Bone marrow (tissue), 2 donors: Measurements from ENCODE around the gene NRROS.
"Not testable (repeated sequence)": the region's sequence is repeated elsewhere in the genome, so short reads cannot be mapped to it uniquely, and the experiment has no call there.

ENCODE experiments used
- DNase-seq, 2 donors: peaks; one replicate each; lab custom pipeline; 2025; lab: John Stamatoyannopoulos, UW

Gene NRROS

DNA sequence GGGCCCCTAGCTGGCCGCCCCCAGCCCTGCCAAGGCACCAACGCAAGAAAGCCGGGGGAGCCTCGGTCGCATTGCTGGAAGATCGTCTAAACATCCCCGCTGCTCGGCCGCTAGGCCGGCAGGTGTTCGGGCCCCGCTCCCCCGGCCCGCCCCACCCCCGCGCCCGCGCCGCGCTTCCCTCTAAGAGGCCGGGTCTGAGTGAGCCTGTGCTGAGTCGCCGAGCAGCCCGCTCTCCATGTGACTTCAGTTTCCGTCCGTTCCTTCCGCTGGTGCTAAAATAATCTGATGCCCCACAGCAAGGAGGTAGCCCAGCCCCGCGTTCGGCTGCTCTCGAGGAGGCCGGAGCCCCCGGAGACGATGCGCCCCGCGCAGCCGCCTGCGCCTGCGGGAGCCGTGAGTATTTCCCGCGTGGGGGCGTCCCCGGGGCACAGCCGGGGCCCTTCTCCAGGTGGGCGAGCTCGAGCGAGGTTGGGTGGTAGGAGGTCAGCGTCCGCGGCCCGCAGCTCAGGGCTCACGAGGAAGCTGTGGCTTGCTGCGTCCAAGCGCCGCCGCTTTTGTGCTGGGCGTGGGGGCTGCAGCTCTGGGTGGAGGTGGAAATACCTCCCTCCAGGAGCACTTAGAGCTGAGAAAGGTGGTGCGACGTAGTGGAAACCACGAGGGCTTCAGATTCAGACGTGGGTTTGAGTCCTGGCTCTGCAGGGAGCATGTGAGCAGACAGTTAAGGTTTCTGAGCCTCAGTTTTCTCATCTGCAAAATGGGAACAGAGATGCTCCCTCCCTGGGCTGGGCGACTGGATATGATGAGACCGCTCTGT lies at the start of gene NRROS:
TSS of gene NRROS (plus strand) at position 212 of the 814 bp plus-strand sequence. CDS start 14,846 bp downstream, outside the sequence.
- DNase-seq: peak; percentile 53 to 86

DNA sequence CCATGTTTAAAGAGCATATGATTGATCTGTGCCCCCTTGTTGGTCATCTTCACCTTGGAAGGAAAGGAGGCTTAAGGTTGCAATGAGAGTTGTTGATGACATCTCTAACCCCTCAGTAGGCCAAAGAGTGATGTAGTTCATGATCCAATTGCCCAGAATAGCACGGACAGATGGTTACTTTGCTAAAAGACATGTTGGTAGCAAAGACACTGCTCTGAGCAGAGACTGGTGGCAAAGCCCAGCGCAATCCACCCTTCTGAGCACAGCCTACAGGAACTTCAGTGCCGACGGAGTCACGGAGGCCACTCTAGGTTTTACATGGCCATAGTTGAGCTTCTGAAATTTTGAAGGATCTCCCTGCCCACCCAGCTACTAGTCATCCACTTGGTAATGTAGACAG lies 49.2 kb upstream of the NRROS start:
- DNase-seq: no peak

DNA sequence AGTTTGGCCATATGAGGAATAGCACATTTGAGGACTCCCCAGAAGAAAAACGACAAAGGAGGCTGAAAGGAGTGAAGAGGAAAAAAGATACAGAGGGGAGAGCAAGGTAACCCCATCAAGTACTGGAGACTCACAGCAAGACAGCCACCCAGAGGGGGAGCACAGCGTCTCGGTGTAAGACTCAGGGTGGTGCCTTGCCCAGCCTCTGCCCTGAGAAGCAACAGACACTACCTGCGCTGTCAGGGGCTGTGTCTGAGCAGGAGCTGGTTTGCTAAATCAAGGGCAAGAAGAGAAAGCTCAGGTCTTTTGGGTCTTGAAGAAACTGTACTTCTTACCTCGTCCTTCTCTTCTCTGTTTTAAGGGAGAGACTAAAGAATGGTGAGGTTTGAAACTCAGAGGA lies 43.1 kb upstream of the NRROS start:
- no peak for DNase-seq

DNA sequence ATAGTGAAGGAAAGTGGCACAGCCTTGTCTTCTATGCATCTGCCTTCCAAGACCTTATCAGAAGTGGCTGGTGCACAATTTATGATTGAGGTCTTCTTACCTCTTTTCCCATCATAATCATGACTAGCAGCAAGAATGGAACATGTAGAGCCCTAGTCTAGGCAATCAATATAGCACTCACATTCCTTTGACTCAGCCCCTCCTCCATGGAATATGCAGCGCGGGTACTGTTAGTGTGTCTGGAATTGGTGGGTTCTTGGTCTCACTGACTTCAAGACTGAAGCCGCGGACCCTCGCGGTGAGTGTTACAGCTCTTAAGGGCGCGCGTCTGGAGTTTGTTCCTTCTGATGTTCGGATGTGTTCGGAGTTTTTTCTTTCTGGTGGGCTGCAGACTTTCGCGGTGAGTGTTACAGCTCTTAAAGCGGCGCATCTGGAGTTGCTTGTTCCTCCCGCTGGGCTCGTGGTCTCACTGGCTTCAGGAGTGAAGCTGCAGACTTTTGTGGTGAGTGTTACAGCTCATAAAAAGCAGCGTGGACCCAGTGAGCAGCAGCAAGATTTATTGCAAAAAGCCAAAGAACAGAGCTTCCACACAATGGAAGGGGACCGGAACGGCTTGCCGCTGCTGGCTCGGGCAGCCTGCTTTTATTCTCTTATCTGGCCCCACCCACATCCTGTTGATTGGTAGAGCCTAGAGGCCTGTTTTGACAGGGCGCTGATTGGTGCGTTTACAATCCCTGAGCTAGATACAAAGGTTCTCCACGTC lies 41.3 kb upstream of the NRROS start:
- not testable (repeated sequence) for DNase-seq

DNA sequence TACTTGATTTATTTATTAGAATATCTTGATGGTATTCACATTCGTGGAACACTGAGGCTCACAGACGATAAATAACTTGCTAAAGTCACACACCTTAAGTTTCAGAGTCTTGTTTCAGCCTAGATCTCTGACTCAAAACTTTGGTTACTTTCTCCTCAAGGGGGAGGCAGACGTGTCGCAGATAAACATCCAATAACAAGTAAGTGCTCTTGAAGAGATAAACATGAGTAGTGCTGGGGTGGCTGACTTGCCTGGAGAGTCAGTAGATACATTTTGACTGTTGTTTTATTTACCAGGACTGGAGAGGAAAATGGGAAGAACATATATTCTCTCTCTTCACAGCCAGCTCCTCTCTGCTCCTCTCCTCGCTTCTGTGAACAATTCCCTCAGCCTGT lies 39.8 kb upstream of the NRROS start:
- no peak for DNase-seq

DNA sequence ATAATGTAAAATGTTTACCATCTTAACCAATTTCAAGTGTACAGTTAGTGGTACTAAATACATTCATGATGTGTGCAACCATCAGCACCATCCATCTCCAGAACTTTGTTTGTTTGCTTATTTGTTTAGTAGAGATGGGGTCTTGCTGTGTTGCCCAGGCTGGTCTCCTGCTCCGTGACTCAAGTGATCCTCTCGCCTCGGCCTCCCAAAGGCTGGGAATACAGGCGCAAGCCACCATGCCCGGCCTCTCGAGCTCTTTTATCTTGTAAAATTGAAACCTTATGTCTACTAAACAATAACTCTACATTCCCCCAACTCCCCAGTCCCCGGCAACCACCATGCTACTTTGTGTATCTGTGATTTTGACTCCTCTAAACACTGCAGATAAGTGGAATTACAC lies 39.1 kb upstream of the NRROS start:
- no peak for DNase-seq

DNA sequence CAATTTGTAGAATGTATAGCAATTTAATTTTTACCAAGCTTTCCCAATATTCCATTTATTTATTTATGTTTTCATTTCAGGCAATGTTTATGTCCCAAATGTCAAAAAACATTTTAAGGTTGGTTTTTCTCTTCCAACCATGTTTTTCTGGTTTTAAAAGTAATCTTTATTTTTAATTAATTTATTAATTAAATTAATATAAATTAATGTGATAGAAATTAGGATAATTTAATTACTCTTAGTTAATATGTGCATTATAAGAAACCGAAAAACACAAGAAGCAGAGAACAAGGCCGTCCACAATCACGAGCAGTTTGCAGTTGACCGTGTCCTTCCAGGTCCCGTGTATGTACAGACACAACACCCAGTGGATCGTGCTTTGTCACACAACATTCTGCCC lies 36.8 kb upstream of the NRROS start:
- no peak for DNase-seq

DNA sequence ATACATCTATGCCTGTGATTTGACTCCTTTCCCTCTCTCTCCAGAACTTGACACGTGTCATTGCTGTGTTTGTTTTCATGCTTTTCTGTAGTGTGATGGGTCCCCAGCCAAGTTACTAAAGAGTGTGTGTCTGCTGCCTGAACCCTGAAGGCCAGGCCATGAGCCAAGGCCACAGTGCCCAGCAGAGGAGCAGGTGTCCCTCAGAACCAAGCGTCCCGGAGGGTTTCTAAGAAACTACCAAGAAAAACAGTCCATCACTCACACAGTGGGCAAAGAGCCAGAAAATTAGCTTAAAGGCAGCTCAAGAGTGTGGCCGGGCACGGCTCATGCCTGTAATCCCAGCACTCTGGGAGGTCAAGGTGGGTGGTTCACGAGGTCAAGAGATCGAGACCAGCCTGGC lies 35.8 kb upstream of the NRROS start:
- DNase-seq: no peak

DNA sequence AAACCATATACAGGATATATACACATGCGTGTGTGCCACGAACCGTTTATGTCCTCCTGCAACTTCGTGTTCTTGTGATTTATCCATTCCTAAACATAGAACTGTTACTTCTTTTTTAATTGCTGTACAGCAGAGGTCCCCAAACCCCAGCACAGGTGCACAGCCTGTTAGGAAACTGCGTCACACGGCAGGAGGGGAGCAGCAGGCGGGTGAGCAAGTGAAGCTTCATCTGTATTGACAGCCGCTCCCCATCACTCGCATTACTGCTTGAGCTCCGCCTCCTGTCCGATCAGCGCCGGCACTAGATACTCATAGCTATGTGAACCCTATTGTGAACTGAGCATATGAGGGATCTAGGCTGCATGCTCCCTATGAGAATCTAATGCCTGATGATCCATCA lies 34.9 kb upstream of the NRROS start:
- no peak for DNase-seq

DNA sequence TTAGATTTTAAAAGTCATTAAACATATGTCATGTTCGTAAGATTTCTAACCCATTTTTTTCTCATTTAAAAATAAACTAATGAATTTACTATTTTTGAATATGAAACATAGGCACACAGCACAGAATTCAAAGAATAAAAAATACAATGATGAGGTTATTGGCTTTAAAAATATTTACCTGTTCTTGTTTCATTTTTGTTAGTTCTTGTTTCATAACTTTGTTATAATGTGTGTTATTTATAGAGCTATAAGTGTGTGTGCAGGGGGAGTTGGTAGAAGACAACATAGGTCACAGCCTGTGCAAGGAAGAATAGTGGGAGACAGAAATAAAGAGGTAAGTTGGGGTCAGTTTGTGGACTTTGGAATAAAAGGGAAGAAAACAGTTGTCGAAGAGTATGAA lies 30.8 kb upstream of the NRROS start:
- DNase-seq: no peak

DNA sequence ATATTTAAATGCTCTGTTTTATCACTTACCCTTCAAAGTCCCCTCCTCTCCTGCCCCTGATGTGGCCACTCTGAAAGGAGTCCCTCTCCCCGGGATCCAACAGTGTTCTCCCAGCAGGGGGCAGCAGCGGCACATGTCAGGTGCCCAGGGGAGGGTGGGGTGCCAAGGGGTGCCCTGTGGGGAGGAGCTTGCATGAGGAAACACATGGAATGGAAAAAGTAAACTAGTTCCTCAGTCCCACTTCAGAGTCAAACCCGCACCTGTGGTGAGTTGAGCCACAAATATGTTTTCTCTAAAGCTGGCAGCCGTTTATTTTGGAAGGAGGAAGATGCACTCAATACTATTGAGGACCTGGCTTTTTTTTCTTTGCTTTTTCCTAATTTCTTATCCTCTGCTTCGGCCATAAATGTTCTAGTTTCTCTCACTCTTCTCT lies 30.1 kb upstream of the NRROS start:
- DNase-seq: peak; percentile 88 to 92

DNA sequence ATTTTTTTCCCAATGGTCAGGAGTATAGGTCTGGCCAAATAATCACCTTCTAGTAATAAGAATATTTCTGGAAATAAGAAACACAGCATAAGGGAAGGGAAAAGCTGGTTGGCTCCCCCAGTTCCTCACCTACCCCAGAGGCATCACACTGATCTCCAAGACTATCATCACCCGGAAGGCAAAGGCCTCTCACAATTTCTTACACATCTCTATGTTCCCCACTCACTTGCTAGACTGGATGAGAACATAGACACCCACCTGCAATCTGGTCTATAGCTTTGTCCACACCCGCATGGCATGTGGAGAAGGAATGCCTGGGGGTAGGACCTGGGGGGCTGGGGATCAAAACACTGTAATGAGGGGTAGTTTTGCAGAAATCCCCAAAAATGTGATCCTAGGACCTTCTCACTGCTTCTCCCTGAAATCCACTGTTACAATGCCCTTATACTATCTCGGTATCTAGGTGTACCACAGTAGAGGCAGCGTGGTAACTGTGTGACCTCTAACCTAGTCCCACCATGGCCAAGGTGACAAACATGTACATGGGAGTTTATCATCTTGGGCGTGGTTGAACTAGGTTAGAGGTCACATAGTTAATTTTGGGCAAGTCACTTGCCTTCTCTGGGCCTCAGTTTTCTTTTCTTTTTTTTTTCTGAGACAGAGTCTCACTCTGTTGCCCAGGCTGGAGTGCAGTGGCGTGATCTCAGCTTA lies 29.5 kb upstream of the NRROS start:
- no peak for DNase-seq

DNA sequence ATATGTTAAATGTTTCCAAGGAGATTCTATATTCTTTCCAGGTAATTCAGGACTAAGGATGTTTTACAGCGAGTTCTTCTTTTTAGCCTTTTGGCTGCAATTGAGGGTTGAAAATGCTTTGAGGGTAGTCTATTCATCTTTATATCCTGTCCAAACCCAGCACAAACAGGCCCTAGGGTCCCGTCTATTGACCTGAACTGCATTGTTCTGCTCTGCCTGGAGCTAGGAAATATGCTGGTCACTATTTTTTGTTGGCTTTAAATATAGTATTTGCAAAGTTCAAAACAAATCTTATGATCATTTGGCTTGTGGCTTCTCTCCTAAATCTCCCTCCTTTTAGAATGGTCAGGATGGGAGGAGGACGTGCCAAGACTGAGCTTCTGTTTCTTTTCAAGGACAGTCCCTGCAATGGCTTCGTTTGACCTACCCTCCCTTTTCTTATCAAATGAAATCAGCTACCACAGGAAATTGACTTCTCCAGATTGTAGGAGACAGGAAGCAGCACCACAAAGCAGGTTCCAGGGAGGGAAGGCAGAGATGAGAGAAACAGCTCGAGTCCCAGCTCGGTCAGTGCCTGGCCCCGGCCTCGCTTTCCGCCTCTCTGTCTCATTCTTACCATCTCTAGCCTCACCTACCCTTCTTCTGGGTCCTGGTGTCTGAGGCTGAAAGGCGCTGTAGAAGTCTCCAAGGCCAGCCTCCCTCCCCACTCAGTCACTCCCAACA lies 27.6 kb upstream of the NRROS start:
- DNase-seq: peak in 1 of 2 donors; percentile 48

DNA sequence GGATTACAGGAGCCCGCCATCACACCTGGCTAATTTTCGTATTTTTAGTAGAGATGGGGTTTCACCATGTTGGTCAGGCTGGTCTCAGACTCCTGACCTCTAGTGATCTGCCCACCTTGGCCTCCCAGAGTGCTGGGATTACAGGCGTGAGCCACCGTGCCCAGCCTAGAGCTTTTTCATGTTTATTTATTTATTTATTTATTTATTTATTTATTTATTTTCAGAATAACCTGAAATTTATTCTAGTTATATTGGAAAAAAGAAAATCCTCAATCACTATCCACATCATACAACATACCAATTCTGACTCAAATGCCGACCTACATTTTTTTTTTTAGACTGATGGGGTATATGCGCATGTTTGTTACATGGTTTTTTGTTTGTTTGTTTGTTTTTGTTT lies 24.3 kb upstream of the NRROS start:
- DNase-seq: not testable (repeated sequence)

DNA sequence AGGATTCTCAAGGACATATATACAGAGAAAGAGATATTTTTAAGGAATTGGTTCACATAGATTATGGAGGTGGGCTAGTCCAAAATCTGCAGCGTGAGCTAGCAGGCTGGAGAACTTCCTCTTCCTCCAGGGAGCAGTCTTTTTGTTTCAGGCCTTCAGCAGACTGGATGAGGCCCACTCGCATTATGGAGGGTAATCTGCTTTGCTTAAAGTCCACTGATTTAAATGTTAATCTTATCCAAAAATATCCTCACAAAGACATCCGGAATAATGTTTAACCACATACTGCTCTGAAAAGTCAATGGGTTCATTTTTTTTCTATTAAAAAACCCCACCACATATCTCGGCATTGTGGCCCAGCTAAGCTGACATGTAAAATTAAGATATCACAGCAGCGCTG lies 22.2 kb upstream of the NRROS start:
- DNase-seq: no peak

DNA sequence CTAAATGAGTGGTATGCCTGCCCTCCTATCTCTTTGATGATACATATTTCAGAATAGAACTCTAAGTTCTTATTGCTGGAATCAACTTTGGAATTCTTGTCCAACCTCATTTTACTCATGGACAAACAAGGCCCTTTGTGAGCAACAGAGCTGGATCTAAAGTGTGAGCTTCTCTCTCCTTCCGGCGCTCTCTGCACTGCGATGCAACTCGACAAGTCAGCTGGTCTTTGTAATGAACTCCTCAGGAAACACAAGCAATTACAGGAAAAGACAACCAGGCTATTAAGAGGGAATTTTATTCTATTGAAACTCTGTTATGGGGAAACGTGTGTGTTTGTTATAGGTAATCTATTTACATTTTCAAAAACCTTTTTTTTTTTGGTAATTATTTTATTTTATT lies 20.3 kb upstream of the NRROS start:
- DNase-seq: no peak

DNA sequence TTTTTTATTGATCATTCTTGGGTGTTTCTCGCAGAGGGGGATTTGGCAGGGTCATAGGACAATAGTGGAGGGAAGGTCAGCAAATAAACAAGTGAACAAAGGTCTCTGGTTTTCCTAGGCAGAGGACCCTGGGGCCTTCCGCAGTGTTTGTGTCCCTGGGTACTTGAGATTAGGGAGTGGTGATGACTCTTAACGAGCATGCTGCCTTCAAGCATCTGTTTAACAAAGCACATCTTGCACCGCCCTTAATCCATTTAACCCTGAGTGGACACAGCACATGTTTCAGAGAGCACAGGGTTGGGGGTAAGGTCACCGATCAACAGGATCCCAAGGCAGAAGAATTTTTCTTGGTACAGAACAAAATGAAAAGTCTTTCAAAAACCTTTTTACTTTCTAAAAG lies 19.9 kb upstream of the NRROS start:
- DNase-seq: not testable (repeated sequence)

DNA sequence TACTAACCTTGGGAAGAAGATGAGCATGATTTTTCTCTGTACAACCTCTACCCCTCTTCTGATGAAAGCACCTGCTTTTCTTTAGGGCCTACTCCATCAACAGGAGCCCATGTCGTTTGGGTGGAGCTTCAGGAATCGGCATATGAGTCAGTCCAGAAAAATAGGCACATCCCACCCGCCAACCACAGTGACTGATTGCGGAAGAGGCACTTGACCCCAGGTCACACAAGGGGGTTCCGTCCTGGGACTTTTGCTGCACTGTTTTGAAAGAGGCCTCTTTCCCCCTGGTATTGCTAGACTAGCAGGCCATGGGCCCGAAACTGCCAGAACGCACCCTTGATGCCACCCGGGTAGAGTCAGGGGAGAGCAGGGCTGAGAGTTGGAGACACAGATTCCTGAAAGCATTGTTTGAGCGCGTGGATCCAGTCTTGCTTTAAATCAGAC lies 19.3 kb upstream of the NRROS start:
- DNase-seq: no peak

DNA sequence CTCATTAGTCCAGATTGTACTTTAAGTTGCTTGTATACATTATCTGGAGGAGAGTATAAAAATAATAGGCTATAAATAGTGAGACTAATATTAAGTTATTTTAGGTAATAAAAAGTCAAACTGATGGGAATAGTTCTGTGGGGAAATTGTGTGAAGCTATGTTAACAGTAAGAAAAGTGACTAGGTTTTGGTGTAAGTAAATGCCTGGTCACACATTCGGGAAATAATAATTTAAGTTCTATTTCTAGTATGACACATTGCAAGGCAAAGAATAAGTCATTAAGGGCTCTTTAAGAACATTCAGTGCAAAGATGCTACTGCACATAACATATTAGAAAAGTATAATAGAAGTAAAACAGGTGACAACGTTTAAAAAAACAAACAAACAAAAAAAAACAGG lies 18.8 kb upstream of the NRROS start:
- DNase-seq: no peak

DNA sequence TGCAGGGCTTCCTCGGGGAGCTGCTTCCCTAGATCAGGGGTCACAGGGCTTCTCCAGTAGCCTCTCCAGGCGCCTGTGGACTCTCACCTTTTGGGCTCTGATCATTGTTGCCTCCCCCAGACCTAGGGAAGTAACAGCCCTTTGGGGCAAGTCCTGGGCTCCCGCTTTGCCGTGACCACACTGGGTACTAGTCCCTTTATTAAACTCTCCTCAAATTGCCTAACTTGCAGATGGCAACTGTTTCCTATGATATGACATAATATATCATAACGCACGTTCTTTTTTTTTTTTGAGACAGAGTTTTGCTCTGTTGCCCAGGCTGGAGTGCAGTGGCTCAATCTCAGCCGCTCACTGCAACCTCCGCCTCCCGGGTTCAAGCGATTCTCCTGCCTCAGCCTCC lies 17.9 kb upstream of the NRROS start:
- DNase-seq: no peak

DNA sequence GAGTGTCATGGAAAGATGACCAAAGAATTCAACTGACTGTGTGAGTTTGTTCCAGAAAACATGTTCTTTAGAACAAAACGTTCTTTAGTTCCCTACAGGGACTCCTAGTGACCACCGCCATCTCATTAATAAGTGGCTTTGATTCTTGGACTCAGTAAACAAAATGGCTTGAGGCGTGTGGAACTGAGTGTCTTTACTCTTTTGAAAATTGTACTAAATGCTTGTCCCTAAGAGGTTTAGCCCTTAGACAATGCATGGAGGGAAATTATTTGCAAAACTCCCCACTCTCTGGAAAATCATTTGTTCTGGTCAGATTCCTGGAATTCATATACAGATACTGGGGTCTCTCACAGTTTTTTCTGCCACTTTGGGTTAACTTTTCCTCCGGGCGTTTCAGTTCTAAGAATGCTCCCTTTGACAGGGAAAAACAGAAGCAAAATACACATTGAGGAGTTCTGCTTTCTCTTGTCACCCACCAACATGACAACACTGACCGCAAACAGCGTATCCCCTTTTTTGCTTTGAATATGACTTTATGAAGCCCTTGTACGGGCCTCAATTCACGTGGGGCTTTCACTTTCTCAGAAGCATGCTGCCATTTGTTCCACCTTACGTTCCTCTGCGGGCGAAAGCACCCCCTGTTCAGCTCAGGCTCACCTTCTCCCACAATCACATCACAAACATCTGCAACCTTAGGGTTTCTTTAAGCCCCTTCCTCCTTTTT lies 15.3 kb upstream of the NRROS start:
- peak; percentile 26 to 87 for DNase-seq
